Measurements from ENCODE around the gene BBS9.
"Not testable (repeated sequence)": the region's sequence is repeated elsewhere in the genome, so short reads cannot be mapped to it uniquely, and the experiment has no call there.

Gene BBS9

GRCh38 chr7:33504266-33504665, 374.9 kb downstream of the BBS9 start:
- no peak for DNase-seq

GRCh38 chr7:33509206-33509605, 379.8 kb downstream of the BBS9 start:
- DNase-seq, result no peak

DNA sequence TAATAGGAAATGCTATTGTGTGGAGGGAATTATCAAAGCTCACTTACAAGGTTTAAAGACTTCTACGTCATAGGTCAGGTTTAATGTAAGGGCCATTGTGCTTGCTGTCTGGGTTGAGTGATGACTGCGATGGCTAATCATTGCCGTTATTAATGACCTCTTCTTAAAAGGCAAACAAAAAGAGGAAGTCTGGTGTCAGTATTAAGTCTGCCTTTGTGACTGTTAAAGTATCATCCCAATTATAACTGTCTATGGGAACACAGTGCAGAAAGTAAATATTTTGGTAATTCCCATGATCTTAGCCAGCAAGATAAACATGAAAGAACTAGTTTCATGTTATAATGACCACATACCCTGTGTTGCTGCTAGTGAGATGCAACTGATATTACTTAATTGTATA, 382.4 kb downstream of the BBS9 start:
- DNase-seq, result no peak

DNA sequence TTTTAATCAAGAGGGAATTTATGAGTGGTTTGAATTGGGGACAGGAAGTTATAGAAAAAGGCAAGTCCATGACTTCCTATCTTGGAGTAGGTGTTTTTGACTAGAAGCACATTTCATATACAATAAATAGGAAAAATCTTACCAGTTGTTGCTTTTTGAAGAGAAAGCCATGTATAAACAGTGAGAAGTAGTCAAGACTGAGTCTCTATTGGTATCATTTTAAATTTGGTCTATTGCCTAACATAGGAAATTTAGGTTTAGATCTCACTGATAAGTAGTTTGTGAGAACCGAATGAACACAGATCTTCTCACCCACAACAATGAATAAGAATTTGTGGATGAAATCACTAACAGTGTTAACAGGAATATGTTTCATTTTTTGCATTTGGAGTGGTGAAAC, 387.2 kb downstream of the BBS9 start:
- no peak for DNase-seq

DNA sequence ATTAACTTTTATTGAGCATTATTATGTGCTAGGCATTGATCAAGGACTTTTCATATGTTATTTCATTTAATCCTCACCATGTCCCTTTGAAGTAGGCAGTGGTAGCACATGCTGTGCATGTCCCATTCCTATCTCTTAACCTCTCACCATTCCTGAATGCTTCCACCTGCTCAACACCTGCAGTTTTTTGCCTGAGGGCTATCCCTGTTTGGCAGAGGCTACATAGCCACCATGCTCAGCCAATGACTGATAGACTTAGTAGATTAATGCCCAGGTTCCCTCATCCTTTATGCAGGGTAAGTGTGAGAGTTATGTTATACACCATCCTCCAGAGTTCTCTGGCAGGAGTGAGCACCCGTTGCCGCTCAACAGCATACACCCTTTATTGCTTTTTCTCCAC, 387.8 kb downstream of the BBS9 start:
- DNase-seq, result no peak

DNA sequence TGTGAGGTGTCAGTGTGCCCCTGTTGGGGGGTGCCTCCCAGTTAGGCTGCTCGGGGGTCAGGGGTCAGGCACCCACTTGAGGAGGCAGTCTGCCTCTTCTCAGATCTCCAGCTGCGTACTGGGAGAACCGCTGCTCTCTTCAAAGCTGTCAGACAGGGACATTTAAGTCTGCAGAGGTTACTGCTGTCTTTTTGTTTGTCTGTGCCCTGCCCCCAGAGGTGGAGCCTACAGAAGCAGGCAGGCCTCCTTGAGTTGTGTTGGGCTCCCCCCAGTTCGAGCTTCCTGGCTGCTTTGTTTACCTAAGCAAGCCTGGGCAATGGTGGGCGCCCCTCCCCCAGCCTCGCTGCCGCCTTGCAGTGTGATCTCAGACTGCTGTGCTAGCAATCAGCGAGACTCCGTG, 397.6 kb downstream of the BBS9 start:
- not testable (repeated sequence) for DNase-seq

DNA sequence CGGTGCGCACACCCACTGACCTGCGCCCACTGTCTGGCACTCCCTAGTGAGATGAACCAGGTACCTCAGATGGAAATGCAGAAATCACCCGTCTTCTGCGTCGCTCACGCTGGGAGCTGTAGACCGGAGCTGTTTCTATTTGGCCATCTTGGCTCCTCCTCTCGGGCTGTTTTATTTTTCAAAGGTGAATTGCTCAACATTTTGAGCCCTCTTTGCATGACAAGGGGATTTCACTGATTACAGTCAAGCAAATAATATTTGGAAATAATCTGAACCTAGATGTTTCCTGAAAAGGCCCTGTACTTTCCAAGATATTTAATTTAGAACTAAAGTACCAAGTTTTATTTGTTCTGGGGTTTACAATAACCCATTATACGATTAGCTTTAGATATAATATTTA, 398.2 kb downstream of the BBS9 start:
- not testable (repeated sequence) for DNase-seq

- no peak for DNase-seq
Observed at GRCh38 chr7:33529070-33529469, 399.7 kb downstream of the BBS9 start.

- no peak for DNase-seq
Observed at GRCh38 chr7:33530664-33531063, 401.3 kb downstream of the BBS9 start.

DNA sequence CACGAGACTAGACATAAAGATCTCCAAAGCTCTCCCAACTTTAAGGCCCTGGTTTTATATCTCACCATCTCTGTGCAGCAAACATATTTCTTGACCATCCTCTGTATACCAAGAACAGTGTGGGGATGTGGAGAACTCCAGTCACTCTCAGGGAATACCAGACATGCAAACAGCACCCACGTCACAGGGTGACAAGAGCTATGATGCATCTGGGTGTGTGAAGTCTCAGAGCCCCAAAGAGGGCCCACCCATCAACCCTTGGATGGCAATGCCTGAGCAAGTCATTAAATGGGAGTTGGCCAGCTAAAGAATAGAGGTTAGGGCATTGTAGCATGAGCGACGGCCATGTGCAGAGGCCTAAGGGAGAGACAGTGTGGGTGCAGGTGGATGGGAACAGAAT, 402.5 kb downstream of the BBS9 start:
- no peak for DNase-seq

- DNase-seq, result no peak
Observed at GRCh38 chr7:33534833-33535232, 405.5 kb downstream of the BBS9 start.

DNA sequence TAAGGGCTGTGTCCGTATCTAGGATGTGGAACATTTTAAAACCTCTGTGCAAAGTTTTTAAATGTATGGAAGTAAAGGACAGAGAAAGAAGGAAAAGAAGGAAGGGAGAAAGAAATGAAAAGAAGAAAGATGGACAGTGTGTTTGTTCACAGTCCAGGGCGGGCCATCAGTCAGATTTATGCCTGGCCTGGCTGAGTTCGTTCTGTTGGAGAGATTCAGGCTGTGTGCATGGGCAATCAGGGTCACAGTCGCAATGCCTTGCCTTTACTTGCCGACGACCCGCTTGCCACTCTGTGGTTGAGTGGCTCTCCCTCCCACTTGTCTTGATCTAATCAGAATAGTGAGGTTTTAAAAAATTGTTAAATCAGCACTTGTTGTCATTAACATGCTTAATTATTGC, 406.6 kb downstream of the BBS9 start:
- no peak for DNase-seq

DNA sequence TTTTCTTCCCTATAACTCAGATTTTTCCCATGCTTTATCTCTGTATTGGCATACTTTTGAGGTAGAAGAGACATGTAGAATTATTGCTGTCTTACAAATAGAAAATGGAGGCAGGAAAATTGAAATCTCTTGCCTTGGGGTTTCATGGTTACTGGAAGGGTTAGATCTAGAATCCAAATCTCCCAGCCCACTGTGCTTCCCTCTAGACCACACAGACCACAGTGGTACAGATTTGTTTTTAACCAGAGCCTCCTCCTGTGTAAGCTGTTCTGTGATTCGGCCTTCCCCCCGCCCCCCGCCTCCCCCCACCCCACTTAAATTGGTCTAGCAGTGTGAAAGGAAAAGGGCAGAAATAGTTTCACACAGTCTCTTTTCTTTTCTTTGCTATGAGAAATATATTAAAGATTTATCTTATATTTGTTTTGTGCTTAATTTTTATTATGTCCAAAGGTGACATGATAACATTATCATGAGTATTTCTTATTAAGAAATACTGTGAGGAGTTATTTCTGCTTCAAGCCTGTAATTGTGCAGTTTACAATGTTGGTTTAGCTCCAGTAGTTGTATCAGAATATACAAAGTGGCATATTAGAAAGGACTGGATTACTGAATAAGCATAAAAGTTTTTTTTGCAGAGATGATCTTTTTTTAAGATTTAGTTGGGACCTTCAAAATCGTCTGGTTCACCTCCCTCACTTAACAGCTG, 407.2 kb downstream of the BBS9 start:
- no peak for DNase-seq

GRCh38 chr7:33537104-33537477, 407.7 kb downstream of the BBS9 start:
- DNase-seq, result no peak

DNA sequence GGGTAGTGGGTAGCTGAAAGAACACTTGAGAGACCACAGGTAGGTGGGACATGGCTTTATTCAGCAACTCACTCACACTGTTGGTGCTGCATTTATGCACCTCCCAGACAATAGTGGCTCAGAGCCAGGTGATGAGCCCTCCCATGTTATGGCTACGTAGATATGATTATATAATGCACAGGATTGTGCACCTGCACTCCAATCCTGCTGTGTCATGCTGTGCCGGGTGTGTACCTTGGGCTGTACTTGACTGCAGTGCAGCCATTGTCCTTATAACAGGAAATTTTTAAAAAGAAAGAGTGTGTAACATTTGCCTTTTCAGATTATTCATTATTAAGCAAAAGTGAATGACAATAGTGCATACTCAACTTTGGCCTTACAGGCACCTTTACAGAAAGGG, 409.8 kb downstream of the BBS9 start:
- DNase-seq, result no peak

GRCh38 chr7:33539659-33540400, 410.5 kb downstream of the BBS9 start:
- DNase-seq, result no peak

DNA sequence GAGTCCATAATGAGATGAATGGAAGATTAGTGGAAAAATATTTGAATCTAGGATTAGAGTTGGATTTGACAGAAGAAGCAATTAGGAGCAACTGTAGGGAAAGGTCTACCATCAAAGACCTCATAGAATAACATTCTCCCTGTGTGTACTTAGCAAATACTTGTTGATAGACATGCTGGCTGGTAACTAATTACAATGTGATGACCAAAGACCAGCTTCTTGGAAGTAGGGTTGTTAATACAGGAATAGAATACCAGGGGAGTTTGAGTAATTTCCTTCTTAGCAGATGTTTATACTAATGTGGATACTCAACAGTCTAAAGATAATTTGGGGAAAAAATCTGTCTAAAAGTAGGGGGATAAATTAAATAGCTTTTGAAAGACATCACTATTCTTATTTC, 418.5 kb downstream of the BBS9 start:
- DNase-seq, result no peak

- DNase-seq, result no peak
Observed at GRCh38 chr7:33550363-33550762, 421.0 kb downstream of the BBS9 start.

DNA sequence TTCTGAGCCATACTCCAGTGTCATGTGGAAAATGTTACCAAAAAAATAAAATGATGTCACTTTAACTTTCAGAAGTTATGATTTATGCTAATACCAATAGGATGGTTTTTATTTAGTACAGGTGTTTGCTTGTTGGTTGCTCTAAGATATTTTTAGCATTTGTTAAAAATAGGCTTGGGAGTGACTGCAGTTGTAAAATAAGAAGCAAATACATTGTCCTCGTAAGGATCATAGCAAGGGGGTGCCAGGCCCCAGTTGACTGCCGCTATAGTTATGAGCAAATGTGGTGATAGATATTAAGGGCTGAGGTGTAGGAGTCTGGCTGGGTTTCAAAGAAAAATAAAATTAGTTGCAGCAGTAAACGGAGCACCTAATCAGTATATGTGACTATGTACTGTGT, 421.6 kb downstream of the BBS9 start:
- no peak for DNase-seq

DNA sequence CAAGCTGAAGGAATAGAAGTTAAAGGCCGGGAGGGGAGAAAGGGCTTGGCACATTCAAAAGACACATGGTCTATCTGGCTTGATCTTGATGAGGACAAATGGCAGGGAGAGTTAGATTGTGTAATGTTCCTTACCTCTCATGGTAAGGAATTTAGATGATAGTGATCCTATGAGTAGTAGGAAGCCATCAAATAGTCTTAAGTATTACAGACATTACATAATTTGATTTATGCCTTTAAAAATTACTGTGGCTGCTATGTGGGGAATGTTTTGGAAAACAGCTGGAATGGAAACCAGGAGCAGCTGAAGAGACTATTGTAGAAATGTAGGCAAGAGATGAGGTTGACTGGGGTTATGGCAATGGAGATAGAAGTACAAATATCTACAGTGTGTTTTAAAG, 424.7 kb downstream of the BBS9 start:
- DNase-seq, result no peak

GRCh38 chr7:33554576-33554975, 425.2 kb downstream of the BBS9 start:
- no peak for DNase-seq

DNA sequence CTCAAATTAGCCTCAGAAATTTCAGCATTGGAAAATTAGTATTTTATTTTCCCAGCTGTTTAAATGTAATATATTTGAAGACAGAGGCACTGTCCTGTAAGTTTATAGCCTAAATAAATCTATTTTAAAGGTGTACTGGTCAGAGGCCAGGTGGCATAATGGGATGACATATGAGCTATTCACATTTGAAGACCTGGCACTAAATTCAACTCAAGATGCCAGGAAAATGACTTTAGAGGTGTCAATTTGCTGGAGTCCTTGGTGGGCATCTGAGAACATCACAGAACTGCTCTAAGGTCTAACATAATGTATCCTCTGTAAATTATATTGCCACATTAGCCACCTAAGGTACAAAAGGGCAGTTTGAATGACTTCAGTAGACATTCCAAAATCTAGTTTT, 427.1 kb downstream of the BBS9 start:
- no peak for DNase-seq

DNA sequence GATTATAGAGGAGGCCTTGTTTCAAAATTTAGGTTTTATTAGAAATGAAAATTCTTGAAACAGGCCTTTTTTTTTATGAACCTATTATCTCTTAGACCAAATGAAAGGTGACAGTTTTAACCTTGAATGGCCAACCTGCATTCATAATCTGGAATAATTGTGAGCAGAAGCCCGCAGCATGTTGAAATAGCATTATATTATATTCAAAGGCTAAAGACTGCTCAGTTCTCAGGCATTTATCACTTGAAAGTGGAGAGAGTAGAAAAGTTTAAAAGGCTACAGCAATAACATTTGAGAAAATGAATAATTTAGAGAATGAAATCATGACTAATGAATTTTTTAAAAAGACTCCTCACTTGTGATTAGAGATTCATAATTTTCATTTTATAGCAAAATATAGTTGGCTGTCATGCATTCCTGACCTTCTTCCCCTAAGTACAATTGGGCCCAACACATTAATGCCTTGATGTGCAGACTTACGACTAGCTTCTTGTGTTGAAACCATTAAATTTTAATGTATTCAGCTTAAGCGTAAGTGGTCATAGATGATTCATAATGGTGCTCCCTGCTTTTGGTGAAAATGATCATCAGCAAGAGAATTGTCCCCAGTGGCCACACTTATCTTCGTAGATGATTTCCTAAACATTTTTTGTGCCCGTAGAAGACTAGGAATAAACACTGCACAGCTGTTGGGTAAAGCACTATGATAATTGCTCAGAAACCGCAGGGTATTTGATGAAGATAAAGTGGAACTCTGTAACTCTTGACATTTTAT, 429.4 kb downstream of the BBS9 start:
- no peak for DNase-seq

- no peak for DNase-seq
Observed at GRCh38 chr7:33559324-33559710, 430.0 kb downstream of the BBS9 start.
